AG09309 (cell line): ENCODE data around the gene NREP.

ENCODE experiments used
- DNase-seq: peaks from one replicate; pipeline ENCODE4 v3.0.0-alpha.2; 2010; ENCODE audit warnings: low read depth
- H3K4me3 ChIP-seq: 2 replicates; pipeline ENCODE4 v1.5.1; 2011; ENCODE audit warnings: mild to moderate bottlenecking, low read depth, low read length, moderate library complexity; ENCODE audit not compliant: control insufficient read depth
- CTCF ChIP-seq: IDR thresholded peaks from 2 replicates; pipeline ENCODE4 v1.5.1; 2011; ENCODE audit warnings: mild to moderate bottlenecking, low read depth, low read length, inconsistent platforms; ENCODE audit not compliant: insufficient read depth, control insufficient read depth; ENCODE audit errors: missing control alignments

Gene NREP

GRCh38 chr5:111747337-111747736 lies 9.7 kb downstream of the NREP start:
- TF ChIP-seq CTCF = no peak
- DNase-seq = no peak
- no peak overlapping the region for H3K4me3 ChIP-seq

- no peak overlapping the region for H3K4me3 ChIP-seq
- no peak for DNase-seq
- TF ChIP-seq CTCF = no peak
These were observed 10.2 kb downstream of the NREP start for GRCh38 chr5:111746791-111747190.

GRCh38 chr5:111745075-111745739 lies 11.8 kb downstream of the NREP start:
- no peak overlapping the region for H3K4me3 ChIP-seq
- DNase-seq = no peak
- TF ChIP-seq CTCF = no peak

- no peak for DNase-seq
- TF ChIP-seq CTCF = no peak
These were observed 12.5 kb downstream of the NREP start for GRCh38 chr5:111744455-111744854.

GRCh38 chr5:111743988-111744387 lies 13.0 kb downstream of the NREP start:
- DNase-seq = no peak
- no peak overlapping the region for H3K4me3 ChIP-seq
- TF ChIP-seq CTCF = no peak

More at GRCh38 chr5:111744455-111744854, 12.5 kb downstream of the NREP start:
- no peak overlapping the region for H3K4me3 ChIP-seq

- no peak for DNase-seq
- TF ChIP-seq CTCF = no peak
- no peak overlapping the region for H3K4me3 ChIP-seq
These were observed 13.5 kb downstream of the NREP start for GRCh38 chr5:111743512-111743911.

GRCh38 chr5:111742177-111742994 lies 14.6 kb downstream of the NREP start:
- H3K4me3 ChIP-seq = no peak overlapping the region
- no peak for TF ChIP-seq CTCF
- peak; percentile 75 for DNase-seq
